ENCODE results near the gene CELF5.

DNA sequence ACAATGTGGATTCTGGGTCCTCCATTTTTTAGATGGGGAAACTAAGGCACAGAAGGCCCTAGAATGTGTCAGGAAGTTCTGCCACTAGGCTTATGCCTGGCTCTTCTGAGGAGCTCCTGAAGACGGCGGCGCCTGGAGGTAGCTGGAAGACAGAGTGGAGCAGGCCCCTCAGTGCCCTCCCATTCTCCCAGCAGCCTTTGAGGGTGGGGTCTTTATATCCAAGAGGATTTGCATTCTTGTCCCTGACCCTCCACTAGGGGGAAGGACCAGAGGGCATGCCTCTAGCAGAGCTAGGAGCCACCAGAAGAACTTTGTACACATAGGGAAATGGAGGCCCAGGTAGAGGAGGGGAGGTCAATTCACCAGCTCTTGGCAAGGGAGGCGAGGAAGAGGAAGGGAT, 9.4 kb downstream of the CELF5 start:
- TF ChIP-seq, protein P1, sequence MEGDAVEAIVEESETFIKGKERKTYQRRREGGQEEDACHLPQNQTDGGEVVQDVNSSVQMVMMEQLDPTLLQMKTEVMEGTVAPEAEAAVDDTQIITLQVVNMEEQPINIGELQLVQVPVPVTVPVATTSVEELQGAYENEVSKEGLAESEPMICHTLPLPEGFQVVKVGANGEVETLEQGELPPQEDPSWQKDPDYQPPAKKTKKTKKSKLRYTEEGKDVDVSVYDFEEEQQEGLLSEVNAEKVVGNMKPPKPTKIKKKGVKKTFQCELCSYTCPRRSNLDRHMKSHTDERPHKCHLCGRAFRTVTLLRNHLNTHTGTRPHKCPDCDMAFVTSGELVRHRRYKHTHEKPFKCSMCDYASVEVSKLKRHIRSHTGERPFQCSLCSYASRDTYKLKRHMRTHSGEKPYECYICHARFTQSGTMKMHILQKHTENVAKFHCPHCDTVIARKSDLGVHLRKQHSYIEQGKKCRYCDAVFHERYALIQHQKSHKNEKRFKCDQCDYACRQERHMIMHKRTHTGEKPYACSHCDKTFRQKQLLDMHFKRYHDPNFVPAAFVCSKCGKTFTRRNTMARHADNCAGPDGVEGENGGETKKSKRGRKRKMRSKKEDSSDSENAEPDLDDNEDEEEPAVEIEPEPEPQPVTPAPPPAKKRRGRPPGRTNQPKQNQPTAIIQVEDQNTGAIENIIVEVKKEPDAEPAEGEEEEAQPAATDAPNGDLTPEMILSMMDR (conservative IDR thresholded peaks at IDR 0.05; ENCODE audit: low read length) = no peak
- TF ChIP-seq EZH2phosphoT487 (IDR thresholded peaks at IDR 0.05; ENCODE audit: borderline replicate concordance, low read depth, low read length) = no peak

Measured in OCI-LY7 (cell line).